CD14-positive monocyte (primary cell): ENCODE data around the gene FAM83G. TPM values are rescaled to one million over a fixed set of nuclear protein-coding genes. Genes with fewer than 3 reads are reported as not detected.

Source experiments
- DNase-seq, 3 donors: peaks; one replicate each; pipeline ENCODE4 v3.0.0-alpha.2; 2011 to 2022
- H2AFZ ChIP-seq: 2 replicates; pipeline ENCODE4 v1.6.0; 2012; ENCODE audit warnings: mild to moderate bottlenecking, low read depth, low read length, inconsistent platforms; ENCODE audit not compliant: insufficient read depth, poor library complexity, severe bottlenecking
- H3K27ac ChIP-seq, 2 donors: 1 replicate in 1 of 2; 2 replicates in 1 of 2; pipeline ENCODE4 v1.5.1; 2012 to 2013; ENCODE audit warnings: low read length in 2 of 2, control low read depth in 1 of 2, inconsistent platforms in 1 of 2, low read depth in 1 of 2, mild to moderate bottlenecking in 1 of 2
- H3K27me3 ChIP-seq, 2 donors: one replicate each; pipeline versions ENCODE4 v1.6.0 to v1.6.1; 2011 to 2013; ENCODE audit warnings: low read length in 2 of 2; ENCODE audit not compliant: control insufficient read depth in 2 of 2, insufficient read depth in 2 of 2
- H3K36me3 ChIP-seq, 2 donors: replicated peaks in 1 of 2; 1 replicate in 1 of 2; 2 replicates in 1 of 2; pipeline versions ENCODE4 v1.5.1 to v1.6.1; 2012 to 2013; ENCODE audit warnings: low read length in 2 of 2, control low read depth in 1 of 2, inconsistent platforms in 1 of 2, mild to moderate bottlenecking in 1 of 2; ENCODE audit not compliant: insufficient read depth in 2 of 2, control insufficient read depth in 1 of 2
- H3K4me1 ChIP-seq, 2 donors: 1 replicate in 1 of 2; 2 replicates in 1 of 2; pipeline versions ENCODE4 v1.5.1 to v1.6.1; 2012 to 2013; ENCODE audit warnings: low read length in 2 of 2, control low read depth in 1 of 2, inconsistent platforms in 1 of 2, mild to moderate bottlenecking in 1 of 2, moderate library complexity in 1 of 2; ENCODE audit not compliant: insufficient read depth in 2 of 2, control insufficient read depth in 1 of 2
- H3K4me2 ChIP-seq: replicated peaks from 2 replicates; pipeline ENCODE3; 2012; ENCODE audit warnings: low read length, moderate library complexity, mild to moderate bottlenecking; ENCODE audit not compliant: poor library complexity, severe bottlenecking; ENCODE audit errors: extremely low read depth
- H3K4me3 ChIP-seq, 3 experiments: fragments of 200-600 bp in 1 of 3; sonication (generic) in 1 of 3; replicated peaks in 1 of 3; 1 replicate in 2 of 3; 2 replicates in 1 of 3; pipeline ENCODE4 v1.5.1; 2011 to 2013; ENCODE audit warnings: low read length in 3 of 3, mild to moderate bottlenecking in 3 of 3, control low read depth in 2 of 3, low read depth in 2 of 3, inconsistent platforms in 1 of 3, moderate library complexity in 1 of 3
- H3K79me2 ChIP-seq: 2 replicates; pipeline ENCODE4 v1.6.0; 2012; ENCODE audit warnings: mild to moderate bottlenecking, control low read depth, inconsistent platforms, low read length, moderate library complexity; ENCODE audit not compliant: insufficient read depth
- H3K9ac ChIP-seq: 2 replicates; pipeline ENCODE4 v1.6.0; 2017; ENCODE audit warnings: low read length, mild to moderate bottlenecking; ENCODE audit not compliant: insufficient read depth, poor library complexity, severe bottlenecking
- H3K9me3 ChIP-seq, 2 donors: replicated peaks in 1 of 2; 1 replicate in 1 of 2; 2 replicates in 1 of 2; pipeline versions ENCODE4 v1.5.1 to v1.6.1; 2012 to 2013; ENCODE audit warnings: low read length in 2 of 2, control low read depth in 1 of 2; ENCODE audit not compliant: control insufficient read depth in 1 of 2, insufficient read depth in 1 of 2
- H4K20me1 ChIP-seq: 2 replicates; pipeline ENCODE4 v1.6.0; 2012; ENCODE audit warnings: mild to moderate bottlenecking, low read length, control low read depth, moderate library complexity; ENCODE audit not compliant: insufficient read depth
- H3K27ac Mint-ChIP-seq, 7 donors: one replicate each; pipeline ENCODE4 v1.8.0; 2020; ENCODE audit warnings: mild to moderate bottlenecking in 7 of 7, mixed read lengths in 7 of 7, moderate library complexity in 6 of 7, inconsistent platforms in 2 of 7
- H3K27me3 Mint-ChIP-seq, 3 donors: one replicate each; pipeline ENCODE4 v1.8.0; 2021 to 2022; ENCODE audit warnings: low read depth in 3 of 3, mild to moderate bottlenecking in 3 of 3, mixed read lengths in 3 of 3, moderate library complexity in 3 of 3, inconsistent platforms in 1 of 3
- H3K36me3 Mint-ChIP-seq, 2 donors: one replicate each; pipeline ENCODE4 v1.8.0; 2020; ENCODE audit warnings: mixed read lengths in 2 of 2, inconsistent platforms in 1 of 2, mild to moderate bottlenecking in 1 of 2
- H3K4me1 Mint-ChIP-seq: one replicate; pipeline ENCODE4 v1.8.0; 2020; ENCODE audit warnings: mild to moderate bottlenecking, mixed read lengths
- H3K4me3 Mint-ChIP-seq, 2 donors: one replicate each; pipeline ENCODE4 v1.8.0; 2020; ENCODE audit warnings: mild to moderate bottlenecking in 2 of 2, mixed read lengths in 2 of 2, moderate library complexity in 1 of 2
- H3K9me3 Mint-ChIP-seq, 7 donors: one replicate each; pipeline ENCODE4 v1.8.0; 2020 to 2022; ENCODE audit warnings: mixed read lengths in 7 of 7, mild to moderate bottlenecking in 6 of 7, moderate library complexity in 6 of 7, inconsistent platforms in 2 of 7
- CTCF ChIP-seq: fragments of 200-600 bp; IDR thresholded peaks from one replicate; pipeline ENCODE4 v1.8.0; 2022; ENCODE audit warnings: antibody characterized with exemption, mild to moderate bottlenecking
- WGBS: methylation state at CpG from one replicate; pipeline ENCODE4 v1.1.5; 2013; ENCODE audit warnings: missing lambda C conversion rate; ENCODE audit not compliant: insufficient coverage; 5-methylcytosine and 5-hydroxymethylcytosine counted together
- intact Hi-C, 2 donors: fragments of 100-400 bp; cut with micrococcal nuclease; formaldehyde crosslinking; loops; one replicate each; pipeline versions ENCODE4 v1.15.0 to v1.15.1; 2023
- polyA plus RNA-seq, 3 donors: library from polyadenylated mRNA; depleted of rRNA in 1 of 3; unstranded in 2 of 3; stranded (reverse) in 1 of 3; fragments of 300-500 nt in 2 of 3; fragments of >200 nt in 1 of 3; fragmentation: Illumina TruSeq in 2 of 3; gene quantifications; 1 replicate in 2 of 3; 2 replicates in 1 of 3; pipeline ENCODE4 v1.2.3, GENCODE V29; 2012 to 2021

FAM83G gene
- polyA plus RNA-seq, 3 donors, result 0.04 to 0.17 (median 0.08) TPM

GRCh38 chr17:19017401-19017800, 12.8 kb upstream of the FAM83G start:
- H3K27me3 ChIP-seq, result no peaks in the 10 kb centered on the region
- no peaks in the 10 kb centered on the region for H3K4me1 ChIP-seq
- Mint-ChIP-seq H3K9me3 (peaks cover 0 to 4% (median 0%) of the 10 kb centered on the region in 7 donors), H3K4me1 (no peaks in the 10 kb centered on the region), H3K36me3 (peaks cover 3 to 5% of the 10 kb centered on the region in 2 donors), H3K27me3 (peaks cover 3 to 7% (median 3%) of the 10 kb centered on the region in 3 donors), H3K4me3 (no peak overlapping the region), H3K27ac (peak overlapping the region in 1 of 7 donors; percentile 48)
- H3K4me3 ChIP-seq, result no peak overlapping the region
- WGBS, result 86% methylated on average over 12 of the region's 12 CpGs
- H3K27ac ChIP-seq, result no peak overlapping the region
- H4K20me1 ChIP-seq, result no peaks in the 10 kb centered on the region
- no peak for DNase-seq
- intact Hi-C loops, result no loop called here
- no peak overlapping the region for H3K9ac ChIP-seq
- no peak for TF ChIP-seq CTCF
- H3K79me2 ChIP-seq, result no peaks in the 10 kb centered on the region
- H2AFZ ChIP-seq, result no peak overlapping the region
- H3K9me3 ChIP-seq, result no peaks in the 10 kb centered on the region
- H3K36me3 ChIP-seq, result no peaks in the 10 kb centered on the region
- no peak overlapping the region for H3K4me2 ChIP-seq

GRCh38 chr17:19016881-19017280, 12.3 kb upstream of the FAM83G start:
- peaks cover 3 to 5% of the 10 kb centered on the region in 2 donors for H3K36me3 Mint-ChIP-seq
- Histone ChIP-seq H2AFZ (no peak overlapping the region), H3K4me2 (no peak overlapping the region), H3K9ac (no peak overlapping the region), H3K36me3 (no peaks in the 10 kb centered on the region), H3K27ac (no peak overlapping the region), H3K4me3 (no peak overlapping the region), H4K20me1 (no peaks in the 10 kb centered on the region), H3K9me3 (no peaks in the 10 kb centered on the region), H3K4me1 (no peaks in the 10 kb centered on the region), H3K79me2 (no peaks in the 10 kb centered on the region), H3K27me3 (no peaks in the 10 kb centered on the region)
- intact Hi-C loops, result no loop called here
- 84% methylated on average over 6 of the region's 7 CpGs for WGBS
- H3K4me3 Mint-ChIP-seq, result no peak overlapping the region
- DNase-seq, result no peak
- peaks cover 3 to 7% (median 3%) of the 10 kb centered on the region in 3 donors for H3K27me3 Mint-ChIP-seq
- TF ChIP-seq CTCF, result no peak
- H3K4me1 Mint-ChIP-seq, result no peaks in the 10 kb centered on the region
- peak overlapping the region in 1 of 7 donors; percentile 25 for H3K27ac Mint-ChIP-seq
- H3K9me3 Mint-ChIP-seq, result peaks cover 0 to 4% (median 0%) of the 10 kb centered on the region in 7 donors
